ENCODE measurements around the gene SEBOX.

Gene SEBOX

GRCh38 chr17:28317966-28318758, 46.8 kb downstream of the SEBOX start:
- DNase-seq, result no peak

GRCh38 chr17:28317099-28317965, 47.7 kb downstream of the SEBOX start:
- no peak for DNase-seq

GRCh38 chr17:28315846-28316705, 48.9 kb downstream of the SEBOX start:
- no peak for DNase-seq

GRCh38 chr17:28313841-28314240, 51.2 kb downstream of the SEBOX start:
- no peak for DNase-seq

All from GOT3 (cell line).